ENCODE measurements around the gene DSG3. TPM values are rescaled to one million over a fixed set of nuclear protein-coding genes. Genes with fewer than 3 reads are reported as not detected.

The DSG3 gene
- total RNA-seq, 1 donor from 2014 or later = not detected

DNA sequence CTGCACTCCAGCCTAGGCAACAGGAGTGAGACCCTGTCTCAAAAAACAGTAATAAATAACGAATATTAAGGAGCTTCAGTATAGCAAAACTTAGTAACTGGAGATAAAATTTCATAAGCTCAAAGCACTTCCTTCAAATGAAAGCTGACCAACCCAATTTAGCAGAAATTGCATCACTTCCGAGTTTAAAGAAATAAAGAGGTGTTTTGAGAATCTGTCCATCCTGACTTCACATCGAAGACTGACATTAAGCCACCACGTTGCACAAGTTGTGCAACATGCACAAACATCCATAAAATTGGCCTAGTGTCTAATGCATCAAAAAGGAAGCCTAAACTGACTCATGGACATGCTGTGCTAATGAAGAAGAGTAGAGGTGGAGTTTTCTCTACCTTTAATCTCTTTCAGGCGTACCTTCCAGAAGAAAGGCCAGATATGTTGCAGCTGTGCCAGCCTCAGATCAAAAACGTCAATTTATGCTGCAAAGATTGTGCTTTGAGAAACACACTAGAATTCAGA lies 7.7 kb upstream of the DSG3 start:
- no peak overlapping the region for H3K9ac ChIP-seq
- no peaks in the 10 kb centered on the region for H3K36me3 Mint-ChIP-seq
- no peaks in the 10 kb centered on the region for H3K27me3 ChIP-seq
- H3F3A ChIP-seq (ENCODE audit: low read depth) = no peaks in the 10 kb centered on the region
- no peak overlapping the region for H3K4me2 ChIP-seq
- no peak overlapping the region for H2AFZ ChIP-seq (replicated peaks)
- no peaks in the 10 kb centered on the region for H3K4me1 Mint-ChIP-seq
- no peaks in the 10 kb centered on the region for H4K20me1 ChIP-seq (ENCODE audit: low read depth)
- H3K4me3 Mint-ChIP-seq = no peak overlapping the region
- H3K27me3 Mint-ChIP-seq (ENCODE audit: insufficient read depth, low read depth) = peaks cover 2% of the 10 kb centered on the region
- no peak overlapping the region for H3K4me3 ChIP-seq
- H3K9me3 Mint-ChIP-seq = no peaks in the 10 kb centered on the region
- no peak overlapping the region for H3K27ac ChIP-seq
- no peaks in the 10 kb centered on the region for H3K4me1 ChIP-seq
- TF ChIP-seq, protein P1, sequence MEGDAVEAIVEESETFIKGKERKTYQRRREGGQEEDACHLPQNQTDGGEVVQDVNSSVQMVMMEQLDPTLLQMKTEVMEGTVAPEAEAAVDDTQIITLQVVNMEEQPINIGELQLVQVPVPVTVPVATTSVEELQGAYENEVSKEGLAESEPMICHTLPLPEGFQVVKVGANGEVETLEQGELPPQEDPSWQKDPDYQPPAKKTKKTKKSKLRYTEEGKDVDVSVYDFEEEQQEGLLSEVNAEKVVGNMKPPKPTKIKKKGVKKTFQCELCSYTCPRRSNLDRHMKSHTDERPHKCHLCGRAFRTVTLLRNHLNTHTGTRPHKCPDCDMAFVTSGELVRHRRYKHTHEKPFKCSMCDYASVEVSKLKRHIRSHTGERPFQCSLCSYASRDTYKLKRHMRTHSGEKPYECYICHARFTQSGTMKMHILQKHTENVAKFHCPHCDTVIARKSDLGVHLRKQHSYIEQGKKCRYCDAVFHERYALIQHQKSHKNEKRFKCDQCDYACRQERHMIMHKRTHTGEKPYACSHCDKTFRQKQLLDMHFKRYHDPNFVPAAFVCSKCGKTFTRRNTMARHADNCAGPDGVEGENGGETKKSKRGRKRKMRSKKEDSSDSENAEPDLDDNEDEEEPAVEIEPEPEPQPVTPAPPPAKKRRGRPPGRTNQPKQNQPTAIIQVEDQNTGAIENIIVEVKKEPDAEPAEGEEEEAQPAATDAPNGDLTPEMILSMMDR (IDR thresholded peaks at IDR 0.05) = no peak
- TF ChIP-seq EZH2 (IDR thresholded peaks at IDR 0.05) (no peak), EZH2phosphoT487 (IDR thresholded peaks at IDR 0.05) (no peak)
- no peak overlapping the region for H3K27ac Mint-ChIP-seq
- no peak for DNase-seq (ENCODE audit: low spot score)
- H3K9me3 ChIP-seq (ENCODE audit: low read depth) = no peaks in the 10 kb centered on the region
- H3K36me3 ChIP-seq = no peaks in the 10 kb centered on the region
- no peaks in the 10 kb centered on the region for H3K79me2 ChIP-seq (ENCODE audit: low read depth)

- Histone ChIP-seq H4K20me1 (ENCODE audit: low read depth) (no peaks in the 10 kb centered on the region), H3K27ac (no peak overlapping the region), H3K27me3 (no peaks in the 10 kb centered on the region), H3K9ac (no peak overlapping the region), H3K4me2 (no peak overlapping the region), H2AFZ (replicated peaks) (no peak overlapping the region), H3K9me3 (ENCODE audit: low read depth) (no peaks in the 10 kb centered on the region), H3K36me3 (no peaks in the 10 kb centered on the region), H3K4me3 (no peak overlapping the region), H3K4me1 (no peaks in the 10 kb centered on the region), H3K79me2 (ENCODE audit: low read depth) (no peaks in the 10 kb centered on the region), H3F3A (ENCODE audit: low read depth) (no peaks in the 10 kb centered on the region)
- Mint-ChIP-seq H3K4me3 (no peak overlapping the region), H3K27me3 (ENCODE audit: insufficient read depth, low read depth) (peaks cover 2% of the 10 kb centered on the region), H3K27ac (no peak overlapping the region), H3K4me1 (no peaks in the 10 kb centered on the region), H3K9me3 (no peaks in the 10 kb centered on the region), H3K36me3 (no peaks in the 10 kb centered on the region)
- TF ChIP-seq, protein P1 (IDR thresholded peaks at IDR 0.05) = no peak
- no peak for TF ChIP-seq EZH2phosphoT487 (IDR thresholded peaks at IDR 0.05)
- TF ChIP-seq EZH2 (IDR thresholded peaks at IDR 0.05) = no peak
- no peak for DNase-seq (ENCODE audit: low spot score)
Observed at GRCh38 chr18:31440787-31441186, 6.8 kb upstream of the DSG3 start.

GRCh38 chr18:31441493-31441892 lies 6.0 kb upstream of the DSG3 start:
- no peak overlapping the region for H2AFZ ChIP-seq (replicated peaks)
- H4K20me1 ChIP-seq (ENCODE audit: low read depth) = no peaks in the 10 kb centered on the region
- no peak overlapping the region for H3K9ac ChIP-seq
- H3K79me2 ChIP-seq (ENCODE audit: low read depth) = no peaks in the 10 kb centered on the region
- H3K27me3 ChIP-seq = no peaks in the 10 kb centered on the region
- Mint-ChIP-seq H3K36me3 (no peaks in the 10 kb centered on the region), H3K4me1 (no peaks in the 10 kb centered on the region), H3K9me3 (no peaks in the 10 kb centered on the region), H3K27me3 (ENCODE audit: insufficient read depth, low read depth) (peaks cover 2% of the 10 kb centered on the region), H3K4me3 (no peak overlapping the region), H3K27ac (no peak overlapping the region)
- no peak for TF ChIP-seq EZH2phosphoT487 (IDR thresholded peaks at IDR 0.05)
- TF ChIP-seq, protein P1 (IDR thresholded peaks at IDR 0.05) = no peak
- no peak for TF ChIP-seq EZH2 (IDR thresholded peaks at IDR 0.05)
- no peak overlapping the region for H3K4me2 ChIP-seq
- no peaks in the 10 kb centered on the region for H3K9me3 ChIP-seq (ENCODE audit: low read depth)
- H3K4me3 ChIP-seq = no peak overlapping the region
- no peaks in the 10 kb centered on the region for H3K36me3 ChIP-seq
- no peaks in the 10 kb centered on the region for H3K4me1 ChIP-seq
- DNase-seq (ENCODE audit: low spot score) = no peak
- H3F3A ChIP-seq (ENCODE audit: low read depth) = no peaks in the 10 kb centered on the region
- no peak overlapping the region for H3K27ac ChIP-seq

All from neural progenitor cell (in vitro differentiated cells).